ENCODE results near the gene LAYN.

LAYN gene

GRCh38 chr11:111540114-111540936, at the start of gene LAYN:
LAYN (plus strand) TSS chr11:111540720; CDS start chr11:111540844, 124 bp downstream.
- no peak for DNase-seq

- no peak for DNase-seq
Observed at GRCh38 chr11:111494040-111494439, 46.5 kb upstream of the LAYN start.

- no peak for DNase-seq
Observed at GRCh38 chr11:111499483-111499882, 41.0 kb upstream of the LAYN start.

GRCh38 chr11:111500481-111500880, 40.0 kb upstream of the LAYN start:
- no peak for DNase-seq

- no peak for DNase-seq
Observed at GRCh38 chr11:111502611-111503010, 37.9 kb upstream of the LAYN start.

- DNase-seq, result no peak
Observed at GRCh38 chr11:111510311-111510710, 30.2 kb upstream of the LAYN start.

GRCh38 chr11:111512296-111513239, 28.0 kb upstream of the LAYN start, which contains the start of gene BTG4:
BTG4 (minus strand) TSS chr11:111512386; CDS start chr11:111498776, 13,610 bp downstream.
- DNase-seq, result no peak

GRCh38 chr11:111513240-111513605, 27.3 kb upstream of the LAYN start:
- DNase-seq, result no peak

GRCh38 chr11:111514216-111515031, 26.1 kb upstream of the LAYN start, which contains the start of gene HOATZ:
HOATZ (plus strand) TSS chr11:111514778; CDS start chr11:111514785, 7 bp downstream.
- no peak for DNase-seq

GRCh38 chr11:111515591-111515990, 24.9 kb upstream of the LAYN start:
- DNase-seq, result no peak

GRCh38 chr11:111518668-111519067, 21.9 kb upstream of the LAYN start:
- DNase-seq, result no peak

- no peak for DNase-seq
Observed at GRCh38 chr11:111520560-111520959, 20.0 kb upstream of the LAYN start.

GRCh38 chr11:111521135-111521534, 19.4 kb upstream of the LAYN start:
- DNase-seq, result no peak

GRCh38 chr11:111522426-111522825, 18.1 kb upstream of the LAYN start:
- no peak for DNase-seq

- no peak for DNase-seq
Observed at GRCh38 chr11:111523343-111523742, 17.2 kb upstream of the LAYN start.

- DNase-seq, result no peak
Observed at GRCh38 chr11:111524056-111524455, 16.5 kb upstream of the LAYN start.

- DNase-seq, result no peak
Observed at GRCh38 chr11:111525456-111525855, 15.1 kb upstream of the LAYN start.

- no peak for DNase-seq
Observed at GRCh38 chr11:111526501-111526900, 14.0 kb upstream of the LAYN start.

- no peak for DNase-seq
Observed at GRCh38 chr11:111527279-111527678, 13.2 kb upstream of the LAYN start.

GRCh38 chr11:111528557-111528956, 12.0 kb upstream of the LAYN start:
- DNase-seq, result no peak

GRCh38 chr11:111530091-111530490, 10.4 kb upstream of the LAYN start:
- DNase-seq, result no peak

GRCh38 chr11:111531136-111531535, 9.4 kb upstream of the LAYN start:
- no peak for DNase-seq

Data from SHP77 (cell line).